ENCODE data around the gene MYL10. TPM values are rescaled to one million over a fixed set of nuclear protein-coding genes. Genes with fewer than 3 reads are reported as not detected.

MYL10 gene
- total and polyA plus RNA-seq, 10 of the 15 experiments (the other 5 are each of a cell fraction or from before 2014, with no cell fraction given) = not detected

DNA sequence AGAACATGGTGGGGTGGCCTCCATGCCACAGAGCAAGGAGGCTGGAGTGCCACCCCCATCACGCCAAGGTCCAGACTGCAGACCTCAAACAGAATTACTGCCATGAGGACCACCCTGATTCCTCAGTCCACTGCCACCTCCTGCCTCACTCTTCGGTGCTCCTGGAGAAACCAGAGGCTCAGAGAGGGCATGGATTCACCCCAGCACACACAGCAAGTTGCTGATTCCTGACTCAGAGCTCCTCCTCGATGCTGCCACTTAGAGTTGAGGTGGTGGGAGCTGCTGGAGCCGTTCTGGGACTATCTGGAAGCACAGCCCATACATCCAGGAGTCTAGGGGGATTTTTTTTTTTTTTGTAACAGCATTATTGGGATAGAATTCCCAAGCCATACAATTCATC lies 22.0 kb upstream of the MYL10 start:
- DNase-seq (ENCODE audit: low read depth, low spot score) (no peak), FAIRE-seq (no peak), ATAC-seq (no peak)
- no peaks in the 10 kb centered on the region for H3K36me3 ChIP-seq (ENCODE audit: control insufficient read depth in 2 of 2, insufficient read depth in 2 of 2, low read length in 1 of 2)
- no peak overlapping the region for H3K9ac ChIP-seq (ENCODE audit: control insufficient read depth, insufficient read depth, low read length)
- no peaks in the 10 kb centered on the region for H4K20me1 ChIP-seq (ENCODE audit: control insufficient read depth, insufficient read depth)
- peaks cover 0 to 2% of the 10 kb centered on the region in 2 experiments; a peak in 2 of 4 replicates for H3K27me3 ChIP-seq (replicated peaks in 1 of 2; ENCODE audit: control insufficient read depth in 2 of 2, insufficient read depth in 2 of 2, low read length in 1 of 2)
- H3K9me3 ChIP-seq (replicated peaks; ENCODE audit: control insufficient read depth, insufficient read depth, low read length) = no peaks in the 10 kb centered on the region
- ChIA-PET RAD21 (ENCODE audit: unreplicated experiment) (interaction anchor here (0.6 kb wide), 1 partner anchor 589 kb away, joined by 3 read pairs; no protein-coding TSS in a partner anchor), CTCF (no interaction called here), POLR2A (no interaction called here), SMC1A (ENCODE audit: uncharacterized antibody, unreplicated experiment) (interaction anchor here (0.7 kb wide), 2 partner anchors 106 to 623 kb away, joined by 3 read pairs; no protein-coding TSS in a partner anchor)
- H3K79me2 ChIP-seq (ENCODE audit: control insufficient read depth, insufficient read depth, low read length) = no peaks in the 10 kb centered on the region
- no peak overlapping the region for H2AFZ ChIP-seq (ENCODE audit: control insufficient read depth, low read depth, low read length)
- H3K27ac ChIP-seq (ENCODE audit: control insufficient read depth, insufficient read depth) = no peak overlapping the region
- no TSS peak for BruUV-seq (replicated peaks)
- no peak overlapping the region for H3K4me2 ChIP-seq (ENCODE audit: control insufficient read depth, insufficient read depth)
- WGBS (ENCODE audit: insufficient coverage, insufficient replicate concordance, low lambda C conversion rate, missing lambda C conversion rate) = 51% methylated on average over 4 of the region's 4 CpGs
- no peaks in the 10 kb centered on the region for H3K4me1 ChIP-seq (ENCODE audit: control insufficient read depth, insufficient read depth, low read length)
- no peak overlapping the region for H3K4me3 ChIP-seq
- in situ Hi-C loops (cut with MboI) = no loop called here
- no peak for TF ChIP-seq IRF4 (IDR thresholded peaks at IDR 0.05; ENCODE audit: low read depth, low read length)
- TF ChIP-seq, protein P1, sequence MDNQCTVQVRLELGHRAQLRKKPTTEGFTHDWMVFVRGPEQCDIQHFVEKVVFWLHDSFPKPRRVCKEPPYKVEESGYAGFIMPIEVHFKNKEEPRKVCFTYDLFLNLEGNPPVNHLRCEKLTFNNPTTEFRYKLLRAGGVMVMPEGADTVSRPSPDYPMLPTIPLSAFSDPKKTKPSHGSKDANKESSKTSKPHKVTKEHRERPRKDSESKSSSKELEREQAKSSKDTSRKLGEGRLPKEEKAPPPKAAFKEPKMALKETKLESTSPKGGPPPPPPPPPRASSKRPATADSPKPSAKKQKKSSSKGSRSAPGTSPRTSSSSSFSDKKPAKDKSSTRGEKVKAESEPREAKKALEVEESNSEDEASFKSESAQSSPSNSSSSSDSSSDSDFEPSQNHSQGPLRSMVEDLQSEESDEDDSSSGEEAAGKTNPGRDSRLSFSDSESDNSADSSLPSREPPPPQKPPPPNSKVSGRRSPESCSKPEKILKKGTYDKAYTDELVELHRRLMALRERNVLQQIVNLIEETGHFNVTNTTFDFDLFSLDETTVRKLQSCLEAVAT (IDR thresholded peaks at IDR 0.05) = no peak
- TF ChIP-seq, protein P2, sequence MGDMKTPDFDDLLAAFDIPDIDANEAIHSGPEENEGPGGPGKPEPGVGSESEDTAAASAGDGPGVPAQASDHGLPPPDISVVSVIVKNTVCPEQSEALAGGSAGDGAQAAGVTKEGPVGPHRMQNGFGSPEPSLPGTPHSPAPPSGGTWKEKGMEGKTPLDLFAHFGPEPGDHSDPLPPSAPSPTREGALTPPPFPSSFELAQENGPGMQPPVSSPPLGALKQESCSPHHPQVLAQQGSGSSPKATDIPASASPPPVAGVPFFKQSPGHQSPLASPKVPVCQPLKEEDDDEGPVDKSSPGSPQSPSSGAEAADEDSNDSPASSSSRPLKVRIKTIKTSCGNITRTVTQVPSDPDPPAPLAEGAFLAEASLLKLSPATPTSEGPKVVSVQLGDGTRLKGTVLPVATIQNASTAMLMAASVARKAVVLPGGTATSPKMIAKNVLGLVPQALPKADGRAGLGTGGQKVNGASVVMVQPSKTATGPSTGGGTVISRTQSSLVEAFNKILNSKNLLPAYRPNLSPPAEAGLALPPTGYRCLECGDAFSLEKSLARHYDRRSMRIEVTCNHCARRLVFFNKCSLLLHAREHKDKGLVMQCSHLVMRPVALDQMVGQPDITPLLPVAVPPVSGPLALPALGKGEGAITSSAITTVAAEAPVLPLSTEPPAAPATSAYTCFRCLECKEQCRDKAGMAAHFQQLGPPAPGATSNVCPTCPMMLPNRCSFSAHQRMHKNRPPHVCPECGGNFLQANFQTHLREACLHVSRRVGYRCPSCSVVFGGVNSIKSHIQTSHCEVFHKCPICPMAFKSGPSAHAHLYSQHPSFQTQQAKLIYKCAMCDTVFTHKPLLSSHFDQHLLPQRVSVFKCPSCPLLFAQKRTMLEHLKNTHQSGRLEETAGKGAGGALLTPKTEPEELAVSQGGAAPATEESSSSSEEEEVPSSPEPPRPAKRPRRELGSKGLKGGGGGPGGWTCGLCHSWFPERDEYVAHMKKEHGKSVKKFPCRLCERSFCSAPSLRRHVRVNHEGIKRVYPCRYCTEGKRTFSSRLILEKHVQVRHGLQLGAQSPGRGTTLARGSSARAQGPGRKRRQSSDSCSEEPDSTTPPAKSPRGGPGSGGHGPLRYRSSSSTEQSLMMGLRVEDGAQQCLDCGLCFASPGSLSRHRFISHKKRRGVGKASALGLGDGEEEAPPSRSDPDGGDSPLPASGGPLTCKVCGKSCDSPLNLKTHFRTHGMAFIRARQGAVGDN (IDR thresholded peaks at IDR 0.05) = no peak
- TF ChIP-seq, protein P3, sequence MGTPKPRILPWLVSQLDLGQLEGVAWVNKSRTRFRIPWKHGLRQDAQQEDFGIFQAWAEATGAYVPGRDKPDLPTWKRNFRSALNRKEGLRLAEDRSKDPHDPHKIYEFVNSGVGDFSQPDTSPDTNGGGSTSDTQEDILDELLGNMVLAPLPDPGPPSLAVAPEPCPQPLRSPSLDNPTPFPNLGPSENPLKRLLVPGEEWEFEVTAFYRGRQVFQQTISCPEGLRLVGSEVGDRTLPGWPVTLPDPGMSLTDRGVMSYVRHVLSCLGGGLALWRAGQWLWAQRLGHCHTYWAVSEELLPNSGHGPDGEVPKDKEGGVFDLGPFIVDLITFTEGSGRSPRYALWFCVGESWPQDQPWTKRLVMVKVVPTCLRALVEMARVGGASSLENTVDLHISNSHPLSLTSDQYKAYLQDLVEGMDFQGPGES (IDR thresholded peaks at IDR 0.05) = no peak
- TF ChIP-seq, protein P4, sequence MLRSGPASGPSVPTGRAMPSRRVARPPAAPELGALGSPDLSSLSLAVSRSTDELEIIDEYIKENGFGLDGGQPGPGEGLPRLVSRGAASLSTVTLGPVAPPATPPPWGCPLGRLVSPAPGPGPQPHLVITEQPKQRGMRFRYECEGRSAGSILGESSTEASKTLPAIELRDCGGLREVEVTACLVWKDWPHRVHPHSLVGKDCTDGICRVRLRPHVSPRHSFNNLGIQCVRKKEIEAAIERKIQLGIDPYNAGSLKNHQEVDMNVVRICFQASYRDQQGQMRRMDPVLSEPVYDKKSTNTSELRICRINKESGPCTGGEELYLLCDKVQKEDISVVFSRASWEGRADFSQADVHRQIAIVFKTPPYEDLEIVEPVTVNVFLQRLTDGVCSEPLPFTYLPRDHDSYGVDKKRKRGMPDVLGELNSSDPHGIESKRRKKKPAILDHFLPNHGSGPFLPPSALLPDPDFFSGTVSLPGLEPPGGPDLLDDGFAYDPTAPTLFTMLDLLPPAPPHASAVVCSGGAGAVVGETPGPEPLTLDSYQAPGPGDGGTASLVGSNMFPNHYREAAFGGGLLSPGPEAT (IDR thresholded peaks at IDR 0.05; ENCODE audit: low read depth) = no peak
- no peak for TF ChIP-seq NFYA (IDR thresholded peaks at IDR 0.05; ENCODE audit: borderline replicate concordance, low read depth, low read length)
- no peak for TF ChIP-seq FOXM1 (IDR thresholded peaks at IDR 0.05; ENCODE audit: low read depth, low read length)
- no peak for TF ChIP-seq YBX1 (IDR thresholded peaks at IDR 0.05)
- TF ChIP-seq NFIC (IDR thresholded peaks at IDR 0.05; ENCODE audit: low read depth, low read length) = no peak
- no peak for TF ChIP-seq SREBF1 (IDR thresholded peaks at IDR 0.05; ENCODE audit: low read length)
- TF ChIP-seq CHD2 (IDR thresholded peaks at IDR 0.05; ENCODE audit: borderline replicate concordance, low read depth, low read length) = no peak
- no peak for TF ChIP-seq PAX5 (IDR thresholded peaks at IDR 0.05; ENCODE audit: borderline replicate concordance, low read depth, low read length)
- TF ChIP-seq RAD21 (IDR thresholded peaks at IDR 0.05; ENCODE audit: insufficient read depth, low read depth, low read length) = no peak
- intact Hi-C loops (cut with micrococcal nuclease; ENCODE audit: unreplicated experiment) = no loop called here
